HG02852 (cell line): ENCODE results near the gene MYT1.

ENCODE experiments used
- ATAC-seq: cut with Tn5 transposase; IDR thresholded peaks from one replicate; pipeline ENCODE4 v1.9.1; 2021; ENCODE audit warnings: mild to moderate bottlenecking, moderate library complexity; ENCODE audit not compliant: unreplicated experiment

Gene MYT1

GRCh38 chr20:64139199-64140060 lies 24.8 kb upstream of the MYT1 start:
- no peak for ATAC-seq

GRCh38 chr20:64140061-64140931 lies 24.0 kb upstream of the MYT1 start:
- ATAC-seq: no peak

GRCh38 chr20:64140956-64141355 lies 23.3 kb upstream of the MYT1 start:
- no peak for ATAC-seq

GRCh38 chr20:64142590-64142989 lies 21.7 kb upstream of the MYT1 start:
- ATAC-seq: no peak

- no peak for ATAC-seq
Observed at GRCh38 chr20:64143018-64143801, 21.0 kb upstream of the MYT1 start.

- no peak for ATAC-seq
Observed at GRCh38 chr20:64144144-64144912, 19.9 kb upstream of the MYT1 start.

- no peak for ATAC-seq
Observed at GRCh38 chr20:64145458-64146300, 18.6 kb upstream of the MYT1 start.

- no peak for ATAC-seq
Observed at GRCh38 chr20:64146301-64146935, 17.8 kb upstream of the MYT1 start.

- no peak for ATAC-seq
Observed at GRCh38 chr20:64146936-64147477, 17.2 kb upstream of the MYT1 start.

- ATAC-seq: no peak
Observed at GRCh38 chr20:64148581-64148980, 15.7 kb upstream of the MYT1 start.

- ATAC-seq: no peak
Observed at GRCh38 chr20:64149141-64149540, 15.1 kb upstream of the MYT1 start.

- no peak for ATAC-seq
Observed at GRCh38 chr20:64149809-64150560, 14.3 kb upstream of the MYT1 start.

- no peak for ATAC-seq
Observed at GRCh38 chr20:64150756-64151632, 13.3 kb upstream of the MYT1 start.

GRCh38 chr20:64151633-64152530 lies 12.4 kb upstream of the MYT1 start:
- no peak for ATAC-seq

GRCh38 chr20:64152906-64153305 lies 11.3 kb upstream of the MYT1 start:
- ATAC-seq: no peak

GRCh38 chr20:64153410-64153809 lies 10.8 kb upstream of the MYT1 start:
- no peak for ATAC-seq
